Measurements from ENCODE around the gene ISY1. TPM values are rescaled to one million over a fixed set of nuclear protein-coding genes. Genes with fewer than 3 reads are reported as not detected.

The ISY1 gene
- total and polyA plus RNA-seq, 2 donors (not counting 1 experiment from before 2014, with no cell fraction given) = 26.4 to 49.6 TPM

DNA sequence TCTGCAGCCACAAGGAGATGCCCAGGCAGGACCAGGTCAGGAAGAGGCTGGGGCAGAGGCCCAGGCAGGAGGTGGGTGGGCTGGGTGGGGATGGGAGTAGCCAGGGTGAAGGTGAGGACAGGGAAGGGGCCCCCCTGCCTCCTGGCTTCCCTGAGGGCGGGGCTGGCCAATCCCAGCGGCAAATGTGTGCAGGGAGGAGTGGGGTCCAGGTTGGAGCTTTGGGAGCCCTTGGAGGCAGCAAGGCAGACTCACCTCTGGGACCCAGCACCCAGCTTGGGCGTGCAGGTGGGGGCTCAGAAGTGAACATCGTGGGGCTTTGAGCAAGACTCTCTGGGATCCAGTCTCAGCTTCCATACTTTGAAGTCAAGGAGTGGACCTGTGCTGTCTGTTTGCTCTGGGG lies 75.0 kb downstream of the ISY1 start:
- Histone ChIP-seq H2AFZ (ENCODE audit: insufficient read depth, low read depth, low read length, poor library complexity, severe bottlenecking) (no peak overlapping the region), H3K79me2 (ENCODE audit: control insufficient read depth, insufficient read depth, low read length) (no peaks in the 10 kb centered on the region), H4K20me1 (ENCODE audit: control insufficient read depth, insufficient read depth, low read length, poor library complexity, severe bottlenecking) (no peaks in the 10 kb centered on the region), H3K36me3 (replicated peaks in 1 of 2; ENCODE audit: control extremely low read depth in 1 of 2, control insufficient read depth in 1 of 2, extremely low read depth in 1 of 2, insufficient read depth in 2 of 2, low read length in 1 of 2) (no peaks in the 10 kb centered on the region), H3K4me2 (replicated peaks; ENCODE audit: low read depth, low read length, poor library complexity, severe bottlenecking) (no peak overlapping the region), H3K27ac (ENCODE audit: low read length in 2 of 2) (no peak overlapping the region), H3K4me1 (ENCODE audit: control insufficient read depth in 2 of 2, insufficient read depth in 2 of 2, low read length in 2 of 2) (no peaks in the 10 kb centered on the region), H3K9me3 (ENCODE audit: control extremely low read depth in 1 of 3, control insufficient read depth in 2 of 3, insufficient read depth in 1 of 3, low read length in 2 of 3) (no peaks in the 10 kb centered on the region), H3K9ac (ENCODE audit: low read length) (no peak overlapping the region), H3K4me3 (ENCODE audit: control extremely low read depth in 1 of 5, extremely low read depth in 1 of 5, insufficient read depth in 1 of 5, low read depth in 2 of 5, low read length in 4 of 5) (no peak overlapping the region), H3K27me3 (replicated peaks in 1 of 4; ENCODE audit: control extremely low read depth in 1 of 4, control insufficient read depth in 3 of 4, insufficient read depth in 4 of 4, low read length in 3 of 4) (no peaks in the 10 kb centered on the region)
- DNase-seq = no peak
- no peaks in the 10 kb centered on the region for H3K9me3 Mint-ChIP-seq (ENCODE audit: insufficient read depth)
- POLR2A ChIA-PET = interaction anchor here (0.6 kb wide), 1 partner anchor 148 kb away, joined by 4 read pairs; no protein-coding TSS in a partner anchor
- no peaks in the 10 kb centered on the region for H3K27me3 Mint-ChIP-seq
- no peak overlapping the region for H3K27ac Mint-ChIP-seq
- no peak overlapping the region for H3K4me3 Mint-ChIP-seq
- CTCF ChIA-PET = no interaction called here
- no peaks in the 10 kb centered on the region for H3K4me1 Mint-ChIP-seq
- ATAC-seq (ENCODE audit: low read depth) = no peak
- intact Hi-C loops (cut with micrococcal nuclease) = no loop called here
- WGBS (ENCODE audit: insufficient coverage) = 85% methylated on average over 4 of the region's 4 CpGs
- TF ChIP-seq EZH2 (IDR thresholded peaks at IDR 0.05; ENCODE audit: borderline replicate concordance, insufficient read depth, low read depth, low read length, poor library complexity, severe bottlenecking) = no peak
- TF ChIP-seq, protein P1, sequence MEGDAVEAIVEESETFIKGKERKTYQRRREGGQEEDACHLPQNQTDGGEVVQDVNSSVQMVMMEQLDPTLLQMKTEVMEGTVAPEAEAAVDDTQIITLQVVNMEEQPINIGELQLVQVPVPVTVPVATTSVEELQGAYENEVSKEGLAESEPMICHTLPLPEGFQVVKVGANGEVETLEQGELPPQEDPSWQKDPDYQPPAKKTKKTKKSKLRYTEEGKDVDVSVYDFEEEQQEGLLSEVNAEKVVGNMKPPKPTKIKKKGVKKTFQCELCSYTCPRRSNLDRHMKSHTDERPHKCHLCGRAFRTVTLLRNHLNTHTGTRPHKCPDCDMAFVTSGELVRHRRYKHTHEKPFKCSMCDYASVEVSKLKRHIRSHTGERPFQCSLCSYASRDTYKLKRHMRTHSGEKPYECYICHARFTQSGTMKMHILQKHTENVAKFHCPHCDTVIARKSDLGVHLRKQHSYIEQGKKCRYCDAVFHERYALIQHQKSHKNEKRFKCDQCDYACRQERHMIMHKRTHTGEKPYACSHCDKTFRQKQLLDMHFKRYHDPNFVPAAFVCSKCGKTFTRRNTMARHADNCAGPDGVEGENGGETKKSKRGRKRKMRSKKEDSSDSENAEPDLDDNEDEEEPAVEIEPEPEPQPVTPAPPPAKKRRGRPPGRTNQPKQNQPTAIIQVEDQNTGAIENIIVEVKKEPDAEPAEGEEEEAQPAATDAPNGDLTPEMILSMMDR (IDR thresholded peaks at IDR 0.05) = no peak

DNA sequence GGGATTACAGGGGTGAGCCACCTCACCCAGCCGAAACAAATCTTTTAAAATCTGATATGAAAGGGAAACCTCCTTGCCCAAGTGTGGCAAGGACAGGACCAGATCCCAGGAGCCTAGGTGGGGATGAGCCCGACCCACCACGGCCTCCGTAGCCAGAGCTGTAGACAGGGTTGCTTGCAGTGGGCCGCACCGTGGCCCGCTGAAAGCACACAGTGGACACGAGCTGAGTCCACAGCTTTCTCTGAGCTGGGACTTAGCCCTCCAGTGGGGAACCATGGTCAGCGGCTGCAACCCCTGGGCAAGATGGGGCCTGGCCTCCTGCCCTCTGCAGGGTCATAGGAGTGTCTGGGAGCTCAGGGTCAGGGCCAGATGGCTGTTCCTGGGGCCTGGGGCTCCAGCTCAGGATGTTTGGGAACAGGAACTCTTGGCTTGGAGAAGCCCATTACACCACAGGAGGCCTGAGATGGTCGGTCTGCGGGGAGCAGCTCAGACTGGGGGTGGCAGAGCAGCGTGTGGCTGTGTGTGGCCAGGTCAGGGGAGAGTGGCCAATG lies 75.6 kb downstream of the ISY1 start:
- H3K27ac Mint-ChIP-seq = no peak overlapping the region
- CTCF ChIA-PET = no interaction called here

More for the DNA sequence above, 75.6 kb downstream of the ISY1 start:
- POLR2A ChIA-PET = interaction anchor here (0.6 kb wide), 1 partner anchor 148 kb away, joined by 4 read pairs; no protein-coding TSS in a partner anchor
- 96% methylated on average over 11 of the region's 12 CpGs for WGBS (ENCODE audit: insufficient coverage)
- no peak for TF ChIP-seq EZH2 (IDR thresholded peaks at IDR 0.05; ENCODE audit: borderline replicate concordance, insufficient read depth, low read depth, low read length, poor library complexity, severe bottlenecking)
- TF ChIP-seq, protein P1 (IDR thresholded peaks at IDR 0.05) = no peak
- DNase-seq (no peak), ATAC-seq (ENCODE audit: low read depth) (no peak)
- Histone ChIP-seq H3K4me3 (ENCODE audit: control extremely low read depth in 1 of 5, extremely low read depth in 1 of 5, insufficient read depth in 1 of 5, low read depth in 2 of 5, low read length in 4 of 5) (no peak overlapping the region), H3K4me2 (replicated peaks; ENCODE audit: low read depth, low read length, poor library complexity, severe bottlenecking) (no peak overlapping the region), H3K9ac (ENCODE audit: low read length) (no peak overlapping the region), H2AFZ (ENCODE audit: insufficient read depth, low read depth, low read length, poor library complexity, severe bottlenecking) (no peak overlapping the region), H3K4me1 (ENCODE audit: control insufficient read depth in 2 of 2, insufficient read depth in 2 of 2, low read length in 2 of 2) (no peaks in the 10 kb centered on the region), H3K27me3 (replicated peaks in 1 of 4; ENCODE audit: control extremely low read depth in 1 of 4, control insufficient read depth in 3 of 4, insufficient read depth in 4 of 4, low read length in 3 of 4) (no peaks in the 10 kb centered on the region), H3K9me3 (ENCODE audit: control extremely low read depth in 1 of 3, control insufficient read depth in 2 of 3, insufficient read depth in 1 of 3, low read length in 2 of 3) (no peaks in the 10 kb centered on the region), H3K27ac (ENCODE audit: low read length in 2 of 2) (no peak overlapping the region), H3K36me3 (replicated peaks in 1 of 2; ENCODE audit: control extremely low read depth in 1 of 2, control insufficient read depth in 1 of 2, extremely low read depth in 1 of 2, insufficient read depth in 2 of 2, low read length in 1 of 2) (no peaks in the 10 kb centered on the region), H3K79me2 (ENCODE audit: control insufficient read depth, insufficient read depth, low read length) (no peaks in the 10 kb centered on the region), H4K20me1 (ENCODE audit: control insufficient read depth, insufficient read depth, low read length, poor library complexity, severe bottlenecking) (no peaks in the 10 kb centered on the region)
- Mint-ChIP-seq H3K27me3 (no peaks in the 10 kb centered on the region), H3K4me1 (no peaks in the 10 kb centered on the region), H3K4me3 (no peak overlapping the region), H3K9me3 (ENCODE audit: insufficient read depth) (no peaks in the 10 kb centered on the region)
- intact Hi-C loops (cut with micrococcal nuclease) = no loop called here

Data from B cell (primary cell).